HEK293 (cell line): ENCODE measurements around the gene BET1L.

Experiments
- CTCF ChIA-PET: fragments of 350-600 bp; formaldehyde crosslinking; extraction: SDS; loops from one replicate; lab custom pipeline; 2021; ENCODE audit warnings: antibody characterized with exemption; lab: Yijun Ruan, JAX
- POLR2A ChIA-PET: fragments of 300-600 bp; formaldehyde crosslinking; extraction: SDS; loops from one replicate; lab custom pipeline; 2020; ENCODE audit warnings: antibody characterized with exemption, inconsistent platforms; lab: Yijun Ruan, JAX
- H3K27ac ChIP-seq: fragments of 200-500 bp; sonication (Bioruptor generic); 2 replicates; pipeline ENCODE4 v1.5.1; 2014; ENCODE audit warnings: low read depth, low read length, control low read depth, inconsistent platforms; ENCODE audit errors: extremely low read depth
- H3K36me3 ChIP-seq, 2 experiments: fragments of 200-500 bp in 1 of 2; sonication (Bioruptor generic) in 1 of 2; 1 replicate in 1 of 2; 2 replicates in 1 of 2; pipeline ENCODE4 v1.5.1; 2014 to 2017; ENCODE audit warnings: inconsistent platforms in 2 of 2, low read length in 2 of 2; ENCODE audit not compliant: control insufficient read depth in 2 of 2, insufficient read depth in 1 of 2
- H3K4me1 ChIP-seq: fragments of 200-500 bp; sonication (Bioruptor generic); 2 replicates; pipeline ENCODE4 v1.5.1; 2014; ENCODE audit warnings: mild to moderate bottlenecking, low read length, inconsistent platforms; ENCODE audit not compliant: control insufficient read depth, insufficient read depth
- H3K4me3 ChIP-seq: 2 replicates; pipeline ENCODE4 v1.5.1; 2011; ENCODE audit warnings: low read depth, mild to moderate bottlenecking, control low read depth, low read length, moderate library complexity
- H3K9me3 ChIP-seq: fragments of 200-500 bp; sonication (Bioruptor generic); 2 replicates; pipeline ENCODE4 v1.5.1; 2014; ENCODE audit warnings: low read depth, low read length, inconsistent platforms; ENCODE audit not compliant: control insufficient read depth, insufficient read depth
- BCL11B ChIP-seq: fragments of 450-650 bp; formaldehyde crosslinking; IDR thresholded peaks from 2 replicates; pipeline ENCODE4 v1.5.1; 2016; ENCODE audit warnings: low read depth, missing biosample characterization, missing genetic modification characterization
- GLIS2 ChIP-seq: fragments of 450-650 bp; formaldehyde crosslinking; IDR thresholded peaks from 2 replicates; pipeline ENCODE4 v1.5.1; 2016; ENCODE audit warnings: missing biosample characterization, missing genetic modification characterization
- HOXD13 ChIP-seq: sonication (generic); formaldehyde crosslinking; IDR thresholded peaks from 2 replicates; pipeline ENCODE4 v1.8.0; 2022; ENCODE audit warnings: missing genetic modification reagents, borderline replicate concordance
- PBX3 ChIP-seq: sonication (generic); formaldehyde crosslinking; IDR thresholded peaks from 2 replicates; pipeline ENCODE4 v1.8.1; 2022; ENCODE audit warnings: mild to moderate bottlenecking, moderate library complexity, missing genetic modification reagents
- WT1 ChIP-seq: fragments of 450-650 bp; formaldehyde crosslinking; IDR thresholded peaks from 2 replicates; pipeline ENCODE4 v1.5.1; 2016; ENCODE audit warnings: missing biosample characterization, missing genetic modification characterization
- ZBTB17 ChIP-seq: fragments of 450-650 bp; formaldehyde crosslinking; IDR thresholded peaks from 2 replicates; pipeline ENCODE4 v1.5.1; 2016; ENCODE audit warnings: missing biosample characterization, missing genetic modification characterization
- ZBTB6 ChIP-seq: fragments of 450-650 bp; formaldehyde crosslinking; IDR thresholded peaks from 2 replicates; pipeline ENCODE4 v1.5.1; 2017; ENCODE audit warnings: missing biosample characterization, missing genetic modification characterization
- ZNF248 ChIP-seq: fragments of 450-650 bp; formaldehyde crosslinking; IDR thresholded peaks from 2 replicates; pipeline ENCODE4 v1.5.1; 2017; ENCODE audit warnings: missing biosample characterization, missing genetic modification characterization
- ZNF366 ChIP-seq: fragments of 450-650 bp; formaldehyde crosslinking; conservative IDR thresholded peaks from 2 replicates; pipeline ENCODE4 v1.5.1; 2016; ENCODE audit warnings: missing biosample characterization, missing genetic modification characterization
- ZNF404 ChIP-seq: fragments of 450-650 bp; formaldehyde crosslinking; IDR thresholded peaks from 2 replicates; pipeline ENCODE4 v1.5.1; 2017; ENCODE audit warnings: missing biosample characterization, missing genetic modification characterization
- ZNF48 ChIP-seq: fragments of 450-650 bp; formaldehyde crosslinking; IDR thresholded peaks from 2 replicates; pipeline ENCODE4 v1.5.1; 2016; ENCODE audit warnings: missing biosample characterization, missing genetic modification characterization
- ZNF501 ChIP-seq: fragments of 450-650 bp; formaldehyde crosslinking; IDR thresholded peaks from 2 replicates; pipeline ENCODE4 v1.5.1; 2016; ENCODE audit warnings: missing biosample characterization, missing genetic modification characterization
- ZNF549 ChIP-seq: fragments of 450-650 bp; IDR thresholded peaks from 2 replicates; pipeline ENCODE4 v1.5.1; 2018; ENCODE audit warnings: missing biosample characterization, missing genetic modification characterization, mild to moderate bottlenecking, inconsistent platforms, moderate library complexity
- ZNF558 ChIP-seq: fragments of 450-650 bp; formaldehyde crosslinking; IDR thresholded peaks from 2 replicates; pipeline ENCODE4 v1.5.1; 2016; ENCODE audit warnings: missing biosample characterization, missing genetic modification characterization
- ZNF561 ChIP-seq: fragments of 450-650 bp; IDR thresholded peaks from 2 replicates; pipeline ENCODE4 v1.5.1; 2018; ENCODE audit warnings: missing biosample characterization, missing genetic modification characterization, borderline replicate concordance
- ZNF585B ChIP-seq: fragments of 450-650 bp; formaldehyde crosslinking; IDR thresholded peaks from 2 replicates; pipeline ENCODE4 v1.5.1; 2016; ENCODE audit warnings: missing biosample characterization, missing genetic modification characterization
- ZNF596 ChIP-seq: fragments of 450-650 bp; IDR thresholded peaks from 2 replicates; pipeline ENCODE4 v1.5.0; 2018; ENCODE audit warnings: missing biosample characterization, mild to moderate bottlenecking, missing genetic modification characterization, moderate library complexity
- ZNF707 ChIP-seq: fragments of 450-650 bp; formaldehyde crosslinking; IDR thresholded peaks from 2 replicates; pipeline ENCODE4 v1.5.1; 2016; ENCODE audit warnings: missing biosample characterization, missing genetic modification characterization
- ZNF843 ChIP-seq: fragments of 450-650 bp; formaldehyde crosslinking; IDR thresholded peaks from 2 replicates; pipeline ENCODE4 v1.5.1; 2016; ENCODE audit warnings: missing biosample characterization, missing genetic modification characterization
- TF ChIP-seq, protein P1 (sequence below): fragments of 450-650 bp; formaldehyde crosslinking; conservative IDR thresholded peaks from 2 replicates; pipeline ENCODE4 v1.5.1; 2016; ENCODE audit warnings: low read depth, missing biosample characterization, missing genetic modification characterization
- TF ChIP-seq, protein P2 (sequence below): fragments of 450-650 bp; formaldehyde crosslinking; IDR thresholded peaks from 2 replicates; pipeline ENCODE4 v1.5.1; 2016; ENCODE audit warnings: missing biosample characterization, missing genetic modification characterization

The BET1L gene

GRCh38 chr11:202490-202889, 4.7 kb downstream of the BET1L start:
- Histone ChIP-seq H3K9me3 (no peaks in the 10 kb centered on the region), H3K4me3 (no peak overlapping the region), H3K36me3 (peaks cover 0 to 33% of the 10 kb centered on the region in 2 experiments; a peak in 1 of 3 replicates), H3K4me1 (no peaks in the 10 kb centered on the region), H3K27ac (no peak overlapping the region)
- ChIA-PET POLR2A (no interaction called here), CTCF (interaction anchor here (1.1 kb wide), 1 partner anchor 48 kb away, joined by 5 read pairs; no protein-coding TSS in a partner anchor)
- no peak for TF ChIP-seq ZNF596 (tag by site-specific recombination)

DNA sequence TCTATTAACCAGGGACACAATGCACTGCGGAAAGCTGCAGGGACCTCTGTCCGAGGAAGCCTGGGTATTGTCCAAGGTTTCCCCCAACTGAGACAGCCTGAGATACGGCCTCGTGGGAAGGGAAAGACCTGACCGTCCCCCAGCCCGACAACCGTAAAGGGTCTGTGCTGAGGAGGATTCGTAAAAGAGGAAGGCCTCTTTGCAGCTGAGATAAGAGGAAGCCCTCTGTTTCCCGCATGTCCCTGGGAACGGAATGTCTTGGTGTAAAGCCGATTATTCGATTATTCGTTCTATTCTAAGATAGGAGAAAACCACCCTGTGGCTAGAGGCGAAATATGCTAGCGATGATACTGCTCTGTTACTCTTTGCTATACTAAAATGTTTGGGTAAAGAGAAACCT, 5.2 kb downstream of the BET1L start:
- Histone ChIP-seq H3K4me3 (no peak overlapping the region), H3K4me1 (no peaks in the 10 kb centered on the region), H3K9me3 (no peaks in the 10 kb centered on the region), H3K27ac (no peak overlapping the region), H3K36me3 (peaks cover 0 to 33% of the 10 kb centered on the region in 2 experiments; a peak in 1 of 3 replicates)
- POLR2A ChIA-PET: no interaction called here
- CTCF ChIA-PET: no interaction called here
- TF ChIP-seq ZBTB17 (tag by site-specific recombination): no peak
- TF ChIP-seq ZNF558 (tag by site-specific recombination): no peak
- no peak for TF ChIP-seq ZNF501 (tag by site-specific recombination)
- TF ChIP-seq ZNF843 (tag by site-specific recombination): no peak
- no peak for TF ChIP-seq WT1 (tag by site-specific recombination)
- TF ChIP-seq ZNF48 (tag by site-specific recombination): no peak
- no peak for TF ChIP-seq GLIS2 (tag by site-specific recombination)
- TF ChIP-seq, protein P1, sequence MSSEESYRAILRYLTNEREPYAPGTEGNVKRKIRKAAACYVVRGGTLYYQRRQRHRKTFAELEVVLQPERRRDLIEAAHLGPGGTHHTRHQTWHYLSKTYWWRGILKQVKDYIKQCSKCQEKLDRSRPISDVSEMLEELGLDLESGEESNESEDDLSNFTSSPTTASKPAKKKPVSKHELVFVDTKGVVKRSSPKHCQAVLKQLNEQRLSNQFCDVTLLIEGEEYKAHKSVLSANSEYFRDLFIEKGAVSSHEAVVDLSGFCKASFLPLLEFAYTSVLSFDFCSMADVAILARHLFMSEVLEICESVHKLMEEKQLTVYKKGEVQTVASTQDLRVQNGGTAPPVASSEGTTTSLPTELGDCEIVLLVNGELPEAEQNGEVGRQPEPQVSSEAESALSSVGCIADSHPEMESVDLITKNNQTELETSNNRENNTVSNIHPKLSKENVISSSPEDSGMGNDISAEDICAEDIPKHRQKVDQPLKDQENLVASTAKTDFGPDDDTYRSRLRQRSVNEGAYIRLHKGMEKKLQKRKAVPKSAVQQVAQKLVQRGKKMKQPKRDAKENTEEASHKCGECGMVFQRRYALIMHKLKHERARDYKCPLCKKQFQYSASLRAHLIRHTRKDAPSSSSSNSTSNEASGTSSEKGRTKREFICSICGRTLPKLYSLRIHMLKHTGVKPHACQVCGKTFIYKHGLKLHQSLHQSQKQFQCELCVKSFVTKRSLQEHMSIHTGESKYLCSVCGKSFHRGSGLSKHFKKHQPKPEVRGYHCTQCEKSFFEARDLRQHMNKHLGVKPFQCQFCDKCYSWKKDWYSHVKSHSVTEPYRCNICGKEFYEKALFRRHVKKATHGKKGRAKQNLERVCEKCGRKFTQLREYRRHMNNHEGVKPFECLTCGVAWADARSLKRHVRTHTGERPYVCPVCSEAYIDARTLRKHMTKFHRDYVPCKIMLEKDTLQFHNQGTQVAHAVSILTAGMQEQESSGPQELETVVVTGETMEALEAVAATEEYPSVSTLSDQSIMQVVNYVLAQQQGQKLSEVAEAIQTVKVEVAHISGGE (tag by site-specific recombination): no peak
- no peak for TF ChIP-seq ZNF366 (tag by site-specific recombination)
- no peak for TF ChIP-seq ZNF585B (tag by site-specific recombination)
- no peak for TF ChIP-seq ZNF404 (tag by site-specific recombination)
- TF ChIP-seq BCL11B (tag by site-specific recombination): no peak
- TF ChIP-seq PBX3 (CRISPR knock-in tag): no peak
- TF ChIP-seq ZNF707: no peak

GRCh38 chr11:200224-201003, 6.8 kb downstream of the BET1L start:
- no peak overlapping the region for H3K27ac ChIP-seq
- TF ChIP-seq ZNF561: no peak
- no peak for TF ChIP-seq ZBTB6
- TF ChIP-seq, protein P2, sequence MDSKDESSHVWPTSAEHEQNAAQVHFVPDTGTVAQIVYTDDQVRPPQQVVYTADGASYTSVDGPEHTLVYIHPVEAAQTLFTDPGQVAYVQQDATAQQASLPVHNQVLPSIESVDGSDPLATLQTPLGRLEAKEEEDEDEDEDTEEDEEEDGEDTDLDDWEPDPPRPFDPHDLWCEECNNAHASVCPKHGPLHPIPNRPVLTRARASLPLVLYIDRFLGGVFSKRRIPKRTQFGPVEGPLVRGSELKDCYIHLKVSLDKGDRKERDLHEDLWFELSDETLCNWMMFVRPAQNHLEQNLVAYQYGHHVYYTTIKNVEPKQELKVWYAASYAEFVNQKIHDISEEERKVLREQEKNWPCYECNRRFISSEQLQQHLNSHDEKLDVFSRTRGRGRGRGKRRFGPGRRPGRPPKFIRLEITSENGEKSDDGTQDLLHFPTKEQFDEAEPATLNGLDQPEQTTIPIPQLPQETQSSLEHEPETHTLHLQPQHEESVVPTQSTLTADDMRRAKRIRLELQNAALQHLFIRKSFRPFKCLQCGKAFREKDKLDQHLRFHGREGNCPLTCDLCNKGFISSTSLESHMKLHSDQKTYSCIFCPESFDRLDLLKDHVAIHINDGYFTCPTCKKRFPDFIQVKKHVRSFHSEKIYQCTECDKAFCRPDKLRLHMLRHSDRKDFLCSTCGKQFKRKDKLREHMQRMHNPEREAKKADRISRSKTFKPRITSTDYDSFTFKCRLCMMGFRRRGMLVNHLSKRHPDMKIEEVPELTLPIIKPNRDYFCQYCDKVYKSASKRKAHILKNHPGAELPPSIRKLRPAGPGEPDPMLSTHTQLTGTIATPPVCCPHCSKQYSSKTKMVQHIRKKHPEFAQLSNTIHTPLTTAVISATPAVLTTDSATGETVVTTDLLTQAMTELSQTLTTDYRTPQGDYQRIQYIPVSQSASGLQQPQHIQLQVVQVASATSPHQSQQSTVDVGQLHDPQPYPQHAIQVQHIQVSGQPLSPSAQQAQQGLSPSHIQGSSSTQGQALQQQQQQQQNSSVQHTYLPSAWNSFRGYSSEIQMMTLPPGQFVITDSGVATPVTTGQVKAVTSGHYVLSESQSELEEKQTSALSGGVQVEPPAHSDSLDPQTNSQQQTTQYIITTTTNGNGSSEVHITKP: no peak
- TF ChIP-seq HOXD13 (CRISPR knock-in tag): no peak
- no peak for TF ChIP-seq ZNF248
- TF ChIP-seq ZNF549 (tag by site-specific recombination): no peak

More at GRCh38 chr11:200224-201003, 6.8 kb downstream of the BET1L start:
- Histone ChIP-seq H3K9me3 (no peaks in the 10 kb centered on the region), H3K4me3 (no peak overlapping the region), H3K4me1 (no peaks in the 10 kb centered on the region), H3K36me3 (peaks cover 0 to 26% of the 10 kb centered on the region in 2 experiments; a peak in 1 of 3 replicates)
- ChIA-PET POLR2A (interaction anchor here (0.7 kb wide), 1 partner anchor 254 kb away, joined by 3 read pairs; no protein-coding TSS in a partner anchor), CTCF (interaction anchor here (0.7 kb wide), 1 partner anchor 11 kb away, joined by 3 read pairs; no protein-coding TSS in a partner anchor)
